Ectodermal cell (in vitro differentiated cells): ENCODE results near the gene PPM1H.

ENCODE experiments used
- H3K27ac ChIP-seq: 2 replicates; pipeline ENCODE4 v1.7.0; 2013; ENCODE audit warnings: mild to moderate bottlenecking, low read depth, low read length; ENCODE audit not compliant: insufficient read depth, poor library complexity, severe bottlenecking
- H3K27me3 ChIP-seq: 2 replicates; pipeline ENCODE4 v1.7.0; 2013; ENCODE audit warnings: mild to moderate bottlenecking, low read length; ENCODE audit not compliant: insufficient read depth, control insufficient read depth, poor library complexity, severe bottlenecking
- H3K36me3 ChIP-seq: one replicate; pipeline ENCODE4 v1.7.0; 2013; ENCODE audit warnings: low read length; ENCODE audit not compliant: control insufficient read depth, insufficient read depth
- H3K4me1 ChIP-seq: one replicate; pipeline ENCODE4 v1.7.0; 2013; ENCODE audit warnings: low read length; ENCODE audit not compliant: control insufficient read depth, insufficient read depth
- H3K4me3 ChIP-seq: 2 replicates; pipeline ENCODE4 v1.7.0; 2013; ENCODE audit warnings: low read depth, low read length, control low read depth; ENCODE audit not compliant: insufficient read depth
- H3K9me3 ChIP-seq: 2 replicates; pipeline ENCODE4 v1.7.0; 2013; ENCODE audit warnings: mild to moderate bottlenecking, low read length, moderate library complexity; ENCODE audit not compliant: control insufficient read depth
- WGBS, 2 experiments: methylation state at CpG; one replicate each; pipeline ENCODE4 v1.1.7; 2013; ENCODE audit warnings: missing lambda C conversion rate in 2 of 2; 5-methylcytosine and 5-hydroxymethylcytosine counted together

The PPM1H gene

GRCh38 chr12:62802984-62803383, 132.0 kb downstream of the PPM1H start:
- Histone ChIP-seq H3K4me3 (no peak overlapping the region), H3K9me3 (no peaks in the 10 kb centered on the region), H3K36me3 (no peaks in the 10 kb centered on the region), H3K27me3 (no peaks in the 10 kb centered on the region), H3K27ac (no peak overlapping the region), H3K4me1 (no peaks in the 10 kb centered on the region)
- WGBS, 2 experiments = 80 to 87% methylated on average over 3 to 4 of the region's 4 CpGs

GRCh38 chr12:62802321-62802720, 132.6 kb downstream of the PPM1H start:
- WGBS, 2 experiments = 91 to 93% methylated on average over 7 of the region's 7 CpGs

GRCh38 chr12:62801796-62802195, 133.2 kb downstream of the PPM1H start:
- no peaks in the 10 kb centered on the region for H3K4me1 ChIP-seq
- no peaks in the 10 kb centered on the region for H3K27me3 ChIP-seq
- no peaks in the 10 kb centered on the region for H3K9me3 ChIP-seq
- WGBS, 2 experiments = 95% methylated on average over 28 of the region's 28 CpGs
- no peak overlapping the region for H3K4me3 ChIP-seq
- H3K27ac ChIP-seq = no peak overlapping the region
- H3K36me3 ChIP-seq = no peaks in the 10 kb centered on the region

More at GRCh38 chr12:62802321-62802720, 132.6 kb downstream of the PPM1H start:
- no peak overlapping the region for H3K27ac ChIP-seq
- H3K4me1 ChIP-seq = no peaks in the 10 kb centered on the region
- H3K9me3 ChIP-seq = no peaks in the 10 kb centered on the region
- H3K4me3 ChIP-seq = no peak overlapping the region
- H3K36me3 ChIP-seq = no peaks in the 10 kb centered on the region
- H3K27me3 ChIP-seq = no peaks in the 10 kb centered on the region

GRCh38 chr12:62800707-62801400, 134.1 kb downstream of the PPM1H start:
- Histone ChIP-seq H3K4me1 (no peaks in the 10 kb centered on the region), H3K27ac (no peak overlapping the region), H3K27me3 (no peaks in the 10 kb centered on the region), H3K4me3 (no peak overlapping the region), H3K9me3 (no peaks in the 10 kb centered on the region), H3K36me3 (no peaks in the 10 kb centered on the region)
- WGBS, 2 experiments = 88 to 89% methylated on average over 12 to 13 of the region's 13 CpGs

- no peaks in the 10 kb centered on the region for H3K4me1 ChIP-seq
- no peaks in the 10 kb centered on the region for H3K27me3 ChIP-seq
- no peaks in the 10 kb centered on the region for H3K36me3 ChIP-seq
- H3K27ac ChIP-seq = no peak overlapping the region
- no peak overlapping the region for H3K4me3 ChIP-seq
- no peaks in the 10 kb centered on the region for H3K9me3 ChIP-seq
- 77% methylated on average over 9 of the region's 9 CpGs for WGBS, 2 experiments
Observed at GRCh38 chr12:62799766-62800406, 135.1 kb downstream of the PPM1H start.

- no peaks in the 10 kb centered on the region for H3K9me3 ChIP-seq
- no peaks in the 10 kb centered on the region for H3K27me3 ChIP-seq
- no peak overlapping the region for H3K27ac ChIP-seq
- no peak overlapping the region for H3K4me3 ChIP-seq
- 39 to 53% methylated on average over 2 of the region's 2 CpGs for WGBS, 2 experiments
- H3K4me1 ChIP-seq = no peaks in the 10 kb centered on the region
- no peaks in the 10 kb centered on the region for H3K36me3 ChIP-seq
Observed at GRCh38 chr12:62799126-62799736, 135.7 kb downstream of the PPM1H start.

GRCh38 chr12:62794218-62794583, 140.7 kb downstream of the PPM1H start:
- WGBS, 2 experiments = 57 to 67% methylated on average over 1 of the region's 1 CpG
- Histone ChIP-seq H3K27ac (no peak overlapping the region), H3K9me3 (no peaks in the 10 kb centered on the region), H3K36me3 (no peaks in the 10 kb centered on the region), H3K4me3 (no peak overlapping the region), H3K4me1 (no peaks in the 10 kb centered on the region), H3K27me3 (no peaks in the 10 kb centered on the region)

- Histone ChIP-seq H3K27ac (no peak overlapping the region), H3K4me3 (no peak overlapping the region), H3K4me1 (no peaks in the 10 kb centered on the region), H3K36me3 (no peaks in the 10 kb centered on the region), H3K9me3 (no peaks in the 10 kb centered on the region), H3K27me3 (no peaks in the 10 kb centered on the region)
- 77 to 82% methylated on average over 25 of the region's 25 CpGs for WGBS, 2 experiments
Observed at GRCh38 chr12:62793256-62794217, 141.4 kb downstream of the PPM1H start.

GRCh38 chr12:62792236-62792870, 142.6 kb downstream of the PPM1H start:
- 92 to 93% methylated on average over 5 of the region's 5 CpGs for WGBS, 2 experiments
- Histone ChIP-seq H3K27ac (no peak overlapping the region), H3K36me3 (no peaks in the 10 kb centered on the region), H3K9me3 (no peaks in the 10 kb centered on the region), H3K4me3 (no peak overlapping the region), H3K4me1 (peaks cover 1% of the 10 kb centered on the region), H3K27me3 (no peaks in the 10 kb centered on the region)
